ENCODE results near the gene EVI5.

Gene EVI5

GRCh38 chr1:92583821-92584760, 200.8 kb downstream of the EVI5 start:
- H3K27ac ChIP-seq = peak overlapping the region; percentile 78
- peak overlapping the region in 1 of 2 experiments; percentile 16 for H3K4me3 ChIP-seq (ENCODE audit: low read depth in 1 of 2, low read length in 1 of 2)
- no peaks in the 10 kb centered on the region for H3K36me3 ChIP-seq
- H3K9me3 ChIP-seq = no peaks in the 10 kb centered on the region
- no peak for TF ChIP-seq CTCF (IDR thresholded peaks at IDR 0.05)
- peaks cover 65 to 67% of the 10 kb centered on the region in 2 experiments for H3K4me1 ChIP-seq (ENCODE audit: control insufficient read depth in 1 of 2, insufficient read depth in 1 of 2, low read depth in 1 of 2, low read length in 1 of 2)
- no peaks in the 10 kb centered on the region for H3K27me3 ChIP-seq

- Histone ChIP-seq H3K27me3 (no peaks in the 10 kb centered on the region), H3K4me3 (ENCODE audit: low read depth in 1 of 2, low read length in 1 of 2) (no peak overlapping the region), H3K9me3 (no peaks in the 10 kb centered on the region), H3K4me1 (ENCODE audit: control insufficient read depth in 1 of 2, insufficient read depth in 1 of 2, low read depth in 1 of 2, low read length in 1 of 2) (peaks cover 35 to 53% of the 10 kb centered on the region in 2 experiments), H3K27ac (no peak overlapping the region), H3K36me3 (no peaks in the 10 kb centered on the region)
- no peak for TF ChIP-seq CTCF (IDR thresholded peaks at IDR 0.05)
Measured at GRCh38 chr1:92577261-92577895, 207.5 kb downstream of the EVI5 start.

GRCh38 chr1:92575123-92575522, 209.8 kb downstream of the EVI5 start:
- TF ChIP-seq CTCF (IDR thresholded peaks at IDR 0.05) = no peak

GRCh38 chr1:92572520-92572919, 212.4 kb downstream of the EVI5 start:
- Histone ChIP-seq H3K9me3 (no peaks in the 10 kb centered on the region), H3K27me3 (no peaks in the 10 kb centered on the region), H3K4me3 (ENCODE audit: low read depth in 1 of 2, low read length in 1 of 2) (no peak overlapping the region), H3K27ac (no peak overlapping the region), H3K4me1 (ENCODE audit: control insufficient read depth in 1 of 2, insufficient read depth in 1 of 2, low read depth in 1 of 2, low read length in 1 of 2) (peaks cover 10 to 28% of the 10 kb centered on the region in 2 experiments), H3K36me3 (no peaks in the 10 kb centered on the region)
- TF ChIP-seq CTCF (IDR thresholded peaks at IDR 0.05) = no peak

More at GRCh38 chr1:92575123-92575522, 209.8 kb downstream of the EVI5 start:
- Histone ChIP-seq H3K4me1 (ENCODE audit: control insufficient read depth in 1 of 2, insufficient read depth in 1 of 2, low read depth in 1 of 2, low read length in 1 of 2) (peaks cover 12 to 30% of the 10 kb centered on the region in 2 experiments), H3K27me3 (no peaks in the 10 kb centered on the region), H3K9me3 (no peaks in the 10 kb centered on the region), H3K4me3 (ENCODE audit: low read depth in 1 of 2, low read length in 1 of 2) (no peak overlapping the region), H3K27ac (no peak overlapping the region), H3K36me3 (no peaks in the 10 kb centered on the region)

GRCh38 chr1:92571578-92571977, 213.3 kb downstream of the EVI5 start:
- H3K27ac ChIP-seq = no peak overlapping the region
- TF ChIP-seq CTCF (IDR thresholded peaks at IDR 0.05) = no peak
- H3K9me3 ChIP-seq = no peaks in the 10 kb centered on the region
- no peak overlapping the region for H3K4me3 ChIP-seq (ENCODE audit: low read depth in 1 of 2, low read length in 1 of 2)
- no peaks in the 10 kb centered on the region for H3K36me3 ChIP-seq
- H3K4me1 ChIP-seq (ENCODE audit: control insufficient read depth in 1 of 2, insufficient read depth in 1 of 2, low read depth in 1 of 2, low read length in 1 of 2) = peaks cover 13 to 26% of the 10 kb centered on the region in 2 experiments
- H3K27me3 ChIP-seq = no peaks in the 10 kb centered on the region

Data from neutrophil (primary cell).